ENCODE results near the gene SMC3.
"Not testable (repeated sequence)": the region's sequence is repeated elsewhere in the genome, so short reads cannot be mapped to it uniquely, and the experiment has no call there.

Gene SMC3

GRCh38 chr10:110577056-110577455 is 9.6 kb downstream of the SMC3 start:
- DNase-seq, result no peak

- no peak for DNase-seq
Observed at GRCh38 chr10:110584006-110584405, 16.5 kb downstream of the SMC3 start.

GRCh38 chr10:110591760-110592159 is 24.3 kb downstream of the SMC3 start:
- no peak for DNase-seq

GRCh38 chr10:110597476-110597875 is 30.0 kb downstream of the SMC3 start:
- DNase-seq, result no peak

- no peak for DNase-seq
Observed at GRCh38 chr10:110600487-110601101, 33.1 kb downstream of the SMC3 start.

GRCh38 chr10:110601581-110601980 is 34.1 kb downstream of the SMC3 start:
- no peak for DNase-seq

- DNase-seq, result no peak
Observed at GRCh38 chr10:110608087-110608486, 40.6 kb downstream of the SMC3 start.

GRCh38 chr10:110609605-110610004 is 42.1 kb downstream of the SMC3 start:
- DNase-seq, result no peak

GRCh38 chr10:110610308-110610774 is 42.8 kb downstream of the SMC3 start:
- DNase-seq, result peak; percentile 39

- DNase-seq, result not testable (repeated sequence)
Observed at GRCh38 chr10:110610781-110611180, 43.3 kb downstream of the SMC3 start.

- DNase-seq, result no peak
Observed at GRCh38 chr10:110612087-110612486, 44.6 kb downstream of the SMC3 start.

- no peak for DNase-seq
Observed at GRCh38 chr10:110612629-110613028, 45.1 kb downstream of the SMC3 start.

- DNase-seq, result no peak
Observed at GRCh38 chr10:110613341-110613995, 46.0 kb downstream of the SMC3 start.

GRCh38 chr10:110613996-110614495 is 46.6 kb downstream of the SMC3 start:
- no peak for DNase-seq

- DNase-seq, result no peak
Observed at GRCh38 chr10:110615057-110615747, 47.7 kb downstream of the SMC3 start.

GRCh38 chr10:110616493-110617033 is 49.1 kb downstream of the SMC3 start:
- DNase-seq, result no peak

GRCh38 chr10:110617425-110618229 is 50.1 kb downstream of the SMC3 start:
- DNase-seq, result no peak

- no peak for DNase-seq
Observed at GRCh38 chr10:110618230-110618610, 50.7 kb downstream of the SMC3 start.

- no peak for DNase-seq
Observed at GRCh38 chr10:110619514-110620397, 52.3 kb downstream of the SMC3 start.

- DNase-seq, result no peak
Observed at GRCh38 chr10:110620398-110620719, 52.9 kb downstream of the SMC3 start.

- DNase-seq, result not testable (repeated sequence)
Observed at GRCh38 chr10:110623316-110623715, 55.8 kb downstream of the SMC3 start.

All from right kidney (tissue), 1 donor.